H9 (cell line): ENCODE results near the gene NRP1. TPM values are rescaled to one million over a fixed set of nuclear protein-coding genes. Genes with fewer than 3 reads are reported as not detected.

Source experiments
- DNase-seq: peaks from one replicate; pipeline ENCODE4 v3.0.0-alpha.2; 2017
- H2AFZ ChIP-seq: one replicate; pipeline ENCODE4 v1.6.1; 2013; ENCODE audit warnings: mild to moderate bottlenecking, low read length, control low read depth, moderate library complexity
- H2AK5ac ChIP-seq: 2 replicates; pipeline ENCODE4 v1.6.1; 2013; ENCODE audit warnings: low read length, control low read depth, mixed read lengths; ENCODE audit not compliant: insufficient read length
- H2BK120ac ChIP-seq: one replicate; pipeline ENCODE4 v1.6.1; 2013; ENCODE audit warnings: low read depth, mild to moderate bottlenecking, low read length, control low read depth, inconsistent platforms; ENCODE audit not compliant: poor library complexity, severe bottlenecking
- H2BK12ac ChIP-seq: 2 replicates; pipeline ENCODE4 v1.6.1; 2013; ENCODE audit warnings: low read length, control low read depth, mixed read lengths, low read depth; ENCODE audit not compliant: insufficient read length
- H2BK15ac ChIP-seq: 2 replicates; pipeline ENCODE4 v1.6.1; 2013; ENCODE audit warnings: low read depth, low read length, control low read depth
- H2BK20ac ChIP-seq: one replicate; pipeline ENCODE4 v1.6.1; 2013; ENCODE audit warnings: low read depth, mild to moderate bottlenecking, low read length, control low read depth, inconsistent platforms; ENCODE audit not compliant: poor library complexity, severe bottlenecking
- H2BK5ac ChIP-seq: 2 replicates; pipeline ENCODE4 v1.6.1; 2013; ENCODE audit warnings: low read length, control low read depth, mixed read lengths; ENCODE audit not compliant: insufficient read length
- H3K14ac ChIP-seq: 2 replicates; pipeline ENCODE4 v1.6.1; 2013; ENCODE audit warnings: low read length, control low read depth; ENCODE audit not compliant: insufficient read depth
- H3K18ac ChIP-seq: 2 replicates; pipeline ENCODE4 v1.6.1; 2013; ENCODE audit warnings: low read depth, mild to moderate bottlenecking, mixed read lengths, low read length, control low read depth; ENCODE audit not compliant: insufficient read length
- H3K23ac ChIP-seq: 2 replicates; pipeline ENCODE4 v1.6.1; 2013; ENCODE audit warnings: low read length, control low read depth, mixed read lengths, low read depth; ENCODE audit not compliant: insufficient read length
- H3K23me2 ChIP-seq: 2 replicates; pipeline ENCODE4 v1.6.1; 2013; ENCODE audit warnings: low read depth, mild to moderate bottlenecking, mixed read lengths, low read length, control low read depth; ENCODE audit not compliant: insufficient read length, poor library complexity, severe bottlenecking
- H3K27ac ChIP-seq: 2 replicates; pipeline ENCODE4 v1.5.1; 2013; ENCODE audit warnings: low read length, control low read depth, mixed read lengths, low read depth; ENCODE audit not compliant: insufficient read length
- H3K27me3 ChIP-seq: 2 replicates; pipeline ENCODE4 v1.6.1; 2013; ENCODE audit warnings: low read length, control low read depth, inconsistent platforms; ENCODE audit not compliant: insufficient read depth
- H3K4ac ChIP-seq: 2 replicates; pipeline ENCODE4 v1.6.1; 2013; ENCODE audit warnings: low read depth, mild to moderate bottlenecking, control low read depth, inconsistent platforms, low read length, moderate library complexity
- H3K4me1 ChIP-seq: 2 replicates; pipeline ENCODE4 v1.6.1; 2013; ENCODE audit warnings: low read length, control low read depth, inconsistent platforms; ENCODE audit not compliant: insufficient read depth
- H3K4me2 ChIP-seq: 2 replicates; pipeline ENCODE4 v1.6.1; 2013; ENCODE audit warnings: low read length, control low read depth, mixed read lengths; ENCODE audit not compliant: insufficient read length, insufficient read depth
- H3K56ac ChIP-seq: 2 replicates; pipeline ENCODE4 v1.6.1; 2013; ENCODE audit warnings: low read depth, mild to moderate bottlenecking, mixed read lengths, low read length, control low read depth; ENCODE audit not compliant: insufficient read length
- H3K79me1 ChIP-seq: 2 replicates; pipeline ENCODE4 v1.6.1; 2013; ENCODE audit warnings: low read depth, mild to moderate bottlenecking, moderate library complexity, low read length, control low read depth, inconsistent platforms; ENCODE audit not compliant: insufficient read depth, poor library complexity, severe bottlenecking
- H3K79me2 ChIP-seq: 2 replicates; pipeline ENCODE4 v1.6.1; 2013; ENCODE audit warnings: low read length, control low read depth, inconsistent platforms; ENCODE audit not compliant: insufficient read depth
- H3K9ac ChIP-seq: 2 replicates; pipeline ENCODE4 v1.6.1; 2013; ENCODE audit warnings: low read length, control low read depth, mixed read lengths; ENCODE audit not compliant: insufficient read length; ENCODE audit errors: extremely low read depth
- H3K9me3 ChIP-seq: one replicate; pipeline ENCODE4 v1.6.1; 2013; ENCODE audit warnings: low read depth, low read length, inconsistent platforms; ENCODE audit not compliant: control insufficient read depth
- H3T11ph ChIP-seq: one replicate; pipeline ENCODE4 v1.6.1; 2013; ENCODE audit warnings: mild to moderate bottlenecking, low read length, control low read depth, inconsistent platforms
- H4K20me1 ChIP-seq: one replicate; pipeline ENCODE4 v1.6.1; 2013; ENCODE audit not compliant: control insufficient read depth, insufficient read length, insufficient read depth
- H4K5ac ChIP-seq: 2 replicates; pipeline ENCODE4 v1.6.1; 2013; ENCODE audit warnings: low read depth, mild to moderate bottlenecking, mixed read lengths, low read length, control low read depth; ENCODE audit not compliant: insufficient read length
- H4K8ac ChIP-seq: replicated peaks from 2 replicates; pipeline ENCODE4 v1.6.1; 2013; ENCODE audit warnings: low read length, control low read depth, mixed read lengths, low read depth; ENCODE audit not compliant: insufficient read length
- H4K91ac ChIP-seq: 2 replicates; pipeline ENCODE4 v1.6.1; 2013; ENCODE audit warnings: low read depth, mild to moderate bottlenecking, moderate library complexity, mixed read lengths, low read length, control low read depth; ENCODE audit not compliant: insufficient read length
- H3K27ac Mint-ChIP-seq, 3 experiments: 2 replicates in 2 of 3; 3 replicates in 1 of 3; pipeline ENCODE4 v1.8.0; 2020 to 2021; ENCODE audit warnings: mixed read lengths in 3 of 3, mild to moderate bottlenecking in 1 of 3, moderate library complexity in 1 of 3
- H3K27me3 Mint-ChIP-seq: 2 replicates; pipeline ENCODE4 v1.8.0; 2021; ENCODE audit warnings: low read depth, mild to moderate bottlenecking, moderate library complexity, mixed read lengths
- H3K36me3 Mint-ChIP-seq, 3 experiments: 2 replicates in 2 of 3; 3 replicates in 1 of 3; pipeline ENCODE4 v1.8.0; 2020 to 2021; ENCODE audit warnings: low read depth in 3 of 3, mixed read lengths in 3 of 3; ENCODE audit not compliant: insufficient read depth in 1 of 3
- H3K4me1 Mint-ChIP-seq, 2 experiments: 2 replicates each; pipeline ENCODE4 v1.8.0; 2020; ENCODE audit warnings: mixed read lengths in 2 of 2
- H3K4me3 Mint-ChIP-seq, 2 experiments: 2 replicates in 1 of 2; 3 replicates in 1 of 2; pipeline ENCODE4 v1.8.0; 2020 to 2021; ENCODE audit warnings: mild to moderate bottlenecking in 2 of 2, mixed read lengths in 2 of 2, moderate library complexity in 1 of 2
- H3K9me3 Mint-ChIP-seq, 2 experiments: 2 replicates in 1 of 2; 3 replicates in 1 of 2; pipeline ENCODE4 v1.8.0; 2020; ENCODE audit warnings: mild to moderate bottlenecking in 2 of 2, mixed read lengths in 2 of 2, moderate library complexity in 1 of 2
- WGBS: extraction: QIAGEN DNeasy Blood & Tissue Kit; methylation state at CpG from one replicate; pipeline ENCODE4 v1.1.7; 2013; ENCODE audit warnings: missing lambda C conversion rate, low lambda C conversion rate, mixed read lengths; ENCODE audit not compliant: insufficient read length; ENCODE audit errors: extremely low coverage; 5-methylcytosine and 5-hydroxymethylcytosine counted together
- total RNA-seq: library from RNA; stranded (reverse); gene quantifications from 2 replicates; pipeline ENCODE4 v1.2.1, GENCODE V29; 2021
- TF ChIP-seq, protein P1 (sequence below): fragments of 200-600 bp; sonication (generic); conservative IDR thresholded peaks from 3 replicates; pipeline ENCODE4 v1.8.0; 2021; ENCODE audit warnings: antibody characterized with exemption, mild to moderate bottlenecking

NRP1 gene
- total RNA-seq, 1 experiment from 2014 or later, result 4.6 TPM

DNA sequence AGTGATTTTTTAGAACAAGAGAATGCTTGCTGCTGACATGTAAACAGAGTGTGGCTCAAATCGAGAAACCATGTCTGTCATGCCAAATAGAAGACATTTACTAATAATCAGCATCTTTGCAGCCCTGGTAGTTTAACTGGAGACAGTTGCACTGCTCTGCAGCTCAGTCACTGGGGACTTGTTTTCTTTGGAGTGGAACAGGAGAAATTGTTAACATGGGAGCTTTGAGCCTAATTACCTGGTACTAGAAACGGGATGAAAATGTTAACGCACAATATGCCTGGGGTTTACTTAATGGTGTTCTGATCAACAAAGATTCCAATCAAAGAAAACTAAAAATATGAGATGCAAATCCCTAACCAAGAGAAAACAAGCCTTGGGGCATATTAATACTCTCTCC lies 153.5 kb downstream of the NRP1 start:
- Histone ChIP-seq H2BK20ac (no peak overlapping the region), H3K27ac (no peak overlapping the region), H2BK12ac (no peak overlapping the region), H3K4ac (no peak overlapping the region), H3K4me2 (no peak overlapping the region), H4K20me1 (no peaks in the 10 kb centered on the region), H3K18ac (no peak overlapping the region), H3K56ac (no peak overlapping the region), H3K79me1 (no peaks in the 10 kb centered on the region), H2AFZ (no peak overlapping the region), H2AK5ac (no peak overlapping the region), H2BK120ac (no peak overlapping the region), H3K79me2 (no peaks in the 10 kb centered on the region), H3K9me3 (no peaks in the 10 kb centered on the region), H3K23me2 (no peaks in the 10 kb centered on the region), H3K27me3 (no peaks in the 10 kb centered on the region), H2BK5ac (no peak overlapping the region), H4K91ac (no peak overlapping the region), H4K5ac (no peak overlapping the region), H3K4me1 (no peaks in the 10 kb centered on the region), H3K14ac (no peak overlapping the region), H3T11ph (no peak overlapping the region), H2BK15ac (no peak overlapping the region), H3K9ac (no peak overlapping the region), H4K8ac (no peak overlapping the region), H3K23ac (no peak overlapping the region)
- no CpG with 5 or more reads among the region's 3 CpGs for WGBS
- Mint-ChIP-seq H3K27me3 (no peaks in the 10 kb centered on the region), H3K4me3 (no peak overlapping the region), H3K4me1 (peaks cover 5 to 15% of the 10 kb centered on the region in 2 experiments), H3K9me3 (no peaks in the 10 kb centered on the region), H3K36me3 (no peaks in the 10 kb centered on the region), H3K27ac (no peak overlapping the region)
- DNase-seq, result no peak
- TF ChIP-seq, protein P1, sequence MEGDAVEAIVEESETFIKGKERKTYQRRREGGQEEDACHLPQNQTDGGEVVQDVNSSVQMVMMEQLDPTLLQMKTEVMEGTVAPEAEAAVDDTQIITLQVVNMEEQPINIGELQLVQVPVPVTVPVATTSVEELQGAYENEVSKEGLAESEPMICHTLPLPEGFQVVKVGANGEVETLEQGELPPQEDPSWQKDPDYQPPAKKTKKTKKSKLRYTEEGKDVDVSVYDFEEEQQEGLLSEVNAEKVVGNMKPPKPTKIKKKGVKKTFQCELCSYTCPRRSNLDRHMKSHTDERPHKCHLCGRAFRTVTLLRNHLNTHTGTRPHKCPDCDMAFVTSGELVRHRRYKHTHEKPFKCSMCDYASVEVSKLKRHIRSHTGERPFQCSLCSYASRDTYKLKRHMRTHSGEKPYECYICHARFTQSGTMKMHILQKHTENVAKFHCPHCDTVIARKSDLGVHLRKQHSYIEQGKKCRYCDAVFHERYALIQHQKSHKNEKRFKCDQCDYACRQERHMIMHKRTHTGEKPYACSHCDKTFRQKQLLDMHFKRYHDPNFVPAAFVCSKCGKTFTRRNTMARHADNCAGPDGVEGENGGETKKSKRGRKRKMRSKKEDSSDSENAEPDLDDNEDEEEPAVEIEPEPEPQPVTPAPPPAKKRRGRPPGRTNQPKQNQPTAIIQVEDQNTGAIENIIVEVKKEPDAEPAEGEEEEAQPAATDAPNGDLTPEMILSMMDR, result no peak
